Renal cortex interstitium (tissue), 11 donors: ENCODE data around the gene UBE2D3. TPM values are rescaled to one million over a fixed set of nuclear protein-coding genes. Genes with fewer than 3 reads are reported as not detected.

ENCODE experiments used
- DNase-seq, 11 donors: peaks; one replicate each; pipeline ENCODE4 v3.0.0-alpha.2; 2013; ENCODE audit warnings: low read depth in 9 of 11, low spot score in 4 of 11; ENCODE audit errors: extremely low read depth in 1 of 11
- polyA plus RNA-seq, 3 donors: library from polyadenylated mRNA; unstranded; fragments of 120-200 nt; gene quantifications; one replicate each; pipeline ENCODE4 v1.2.1, GENCODE V29; 2013; ENCODE audit not compliant: insufficient read length in 3 of 3

The UBE2D3 gene
- polyA plus RNA-seq, 3 donors: 285 to 337 (median 303) TPM

DNA sequence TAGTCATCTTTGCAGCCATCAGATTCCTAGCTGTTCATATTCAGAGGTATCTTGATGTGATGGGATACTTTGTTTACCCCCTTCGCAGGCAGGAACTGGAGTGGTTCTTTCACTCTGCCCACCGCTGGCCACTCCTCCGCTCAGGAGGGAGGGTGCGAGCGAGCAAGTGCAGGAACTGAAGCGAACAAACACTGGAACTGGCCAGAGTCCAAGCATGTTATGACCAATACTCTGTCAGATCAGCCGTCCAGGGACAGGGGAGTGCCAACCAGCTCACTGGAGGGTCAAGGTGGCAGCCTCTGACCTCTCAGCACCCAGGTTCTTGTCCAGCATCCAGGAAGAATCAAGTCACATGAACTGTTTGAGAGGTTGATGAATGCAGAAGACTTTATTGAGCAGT lies 48.6 kb downstream of the UBE2D3 start:
- peak in 4 of 11 donors; percentile 7 to 45 (median 16) for DNase-seq

DNA sequence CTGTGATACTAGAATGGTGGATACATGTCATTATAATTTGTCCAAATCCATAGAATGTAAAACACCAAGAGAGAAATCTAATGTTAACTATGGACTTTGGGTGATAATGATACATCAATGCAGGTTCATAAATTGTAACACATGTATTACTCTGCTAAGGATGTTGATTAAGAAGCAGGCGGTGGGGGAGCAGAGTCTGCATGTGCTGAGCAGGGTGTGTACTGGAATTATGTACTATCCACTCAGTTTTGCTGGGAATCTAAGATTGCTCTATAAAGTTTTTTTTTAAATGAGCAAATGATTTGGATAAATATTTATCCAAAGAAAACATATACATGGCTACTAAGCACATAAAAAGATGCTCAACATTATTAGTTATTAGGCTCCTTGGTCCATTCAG lies 51.5 kb downstream of the UBE2D3 start:
- DNase-seq: no peak

DNA sequence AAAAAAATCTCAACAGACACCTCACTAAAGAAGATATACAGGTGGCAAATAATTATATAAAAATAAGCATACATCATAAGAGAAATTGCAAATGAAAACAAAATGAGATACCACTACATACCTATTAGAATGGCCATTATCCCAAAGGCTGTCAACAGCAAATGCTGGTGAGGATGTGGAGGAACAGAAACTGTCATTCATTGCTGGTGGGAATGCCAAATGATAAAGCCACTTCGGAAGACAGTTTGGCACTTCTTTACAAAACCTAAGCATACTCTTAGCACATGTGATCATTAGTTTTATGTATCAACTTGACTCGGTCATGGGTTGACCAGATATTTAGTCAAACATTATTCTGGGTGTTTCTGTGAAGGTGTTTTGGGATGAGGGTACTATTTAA lies 53.1 kb downstream of the UBE2D3 start:
- DNase-seq: no peak

DNA sequence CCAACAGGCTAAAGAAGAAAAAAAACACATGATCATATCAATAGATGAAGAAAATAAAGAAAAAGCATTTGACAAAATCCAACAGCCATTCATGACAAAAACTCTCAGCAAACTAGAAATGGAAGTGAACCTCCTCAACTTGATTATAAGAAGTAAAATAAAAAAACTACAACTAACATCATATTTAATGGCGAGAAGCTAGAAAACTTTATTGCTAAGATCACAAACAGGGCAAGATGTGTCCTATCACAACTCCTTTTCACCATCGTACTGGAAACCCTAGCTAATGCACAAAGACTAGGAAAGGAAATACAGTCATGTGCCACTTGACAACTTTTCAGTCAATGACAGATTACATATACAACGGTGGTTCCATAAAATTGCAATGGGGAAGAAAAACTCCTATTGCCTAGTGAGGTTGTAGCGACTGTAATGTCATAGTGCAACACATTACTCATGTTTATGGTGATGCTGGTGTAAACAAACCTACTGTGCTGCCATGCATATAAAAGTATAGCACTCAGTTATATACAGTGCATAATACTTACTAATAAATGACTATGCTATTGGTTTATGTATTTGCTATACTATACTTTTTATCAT lies 54.5 kb downstream of the UBE2D3 start:
- DNase-seq: no peak

DNA sequence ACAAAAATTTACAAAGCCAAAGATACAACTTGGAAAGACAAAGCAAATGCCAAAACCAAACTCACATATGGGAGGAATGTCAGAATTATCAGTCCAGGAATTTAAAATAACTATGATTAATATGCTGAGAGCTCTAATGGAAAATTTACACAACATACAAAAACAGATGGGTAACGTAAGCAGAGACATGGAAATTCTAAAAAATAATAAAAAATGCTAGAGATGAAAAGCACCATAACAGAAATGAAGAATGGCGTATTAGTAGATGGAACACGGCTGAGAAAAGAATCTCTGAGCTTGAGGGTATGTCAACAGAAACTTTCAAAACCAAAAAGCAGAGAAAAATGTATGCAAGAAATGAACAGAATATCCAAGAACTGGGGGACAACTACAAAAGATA lies 62.5 kb downstream of the UBE2D3 start:
- DNase-seq: no peak

DNA sequence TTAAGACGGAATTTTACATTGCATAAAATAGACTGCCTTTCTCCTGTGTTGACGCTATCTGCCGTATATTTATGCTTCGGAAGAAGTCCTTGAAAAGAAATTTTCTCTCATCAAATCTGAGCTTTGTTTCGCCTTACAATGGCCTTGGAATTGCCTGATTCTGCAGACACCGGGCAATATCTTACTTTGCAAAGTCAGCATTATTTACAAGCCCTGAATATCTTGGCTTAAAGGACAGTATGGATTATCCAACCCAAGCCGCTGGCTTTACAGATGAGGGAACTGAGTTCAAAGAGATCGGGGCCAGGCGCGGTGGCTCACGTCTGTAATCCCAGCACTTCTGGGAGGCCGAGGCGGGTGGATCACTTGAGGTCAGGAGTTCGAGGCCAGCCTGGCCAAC lies 65.4 kb downstream of the UBE2D3 start:
- DNase-seq: no peak

DNA sequence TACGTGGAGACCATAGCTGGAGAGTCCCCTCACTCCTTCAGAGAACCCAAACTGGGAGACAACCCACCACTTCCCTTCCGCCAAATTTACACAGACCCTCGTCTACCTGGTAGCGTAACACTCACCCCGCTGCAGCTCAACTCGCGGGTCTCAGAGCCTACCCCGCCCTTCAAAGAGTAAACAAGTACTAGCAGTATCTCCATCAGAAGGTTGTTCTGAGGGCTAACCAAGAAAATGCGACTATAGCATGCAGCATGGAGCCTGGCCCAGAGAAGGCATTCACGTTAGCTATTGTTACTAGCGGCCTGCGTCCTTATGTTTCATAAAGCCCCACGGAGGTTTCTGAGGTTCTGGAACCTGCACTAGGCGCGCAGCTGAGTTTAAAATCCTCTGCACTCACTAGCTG lies 66.1 kb downstream of the UBE2D3 start:
- DNase-seq: peak in 6 of 11 donors; percentile 14 to 29 (median 19)

DNA sequence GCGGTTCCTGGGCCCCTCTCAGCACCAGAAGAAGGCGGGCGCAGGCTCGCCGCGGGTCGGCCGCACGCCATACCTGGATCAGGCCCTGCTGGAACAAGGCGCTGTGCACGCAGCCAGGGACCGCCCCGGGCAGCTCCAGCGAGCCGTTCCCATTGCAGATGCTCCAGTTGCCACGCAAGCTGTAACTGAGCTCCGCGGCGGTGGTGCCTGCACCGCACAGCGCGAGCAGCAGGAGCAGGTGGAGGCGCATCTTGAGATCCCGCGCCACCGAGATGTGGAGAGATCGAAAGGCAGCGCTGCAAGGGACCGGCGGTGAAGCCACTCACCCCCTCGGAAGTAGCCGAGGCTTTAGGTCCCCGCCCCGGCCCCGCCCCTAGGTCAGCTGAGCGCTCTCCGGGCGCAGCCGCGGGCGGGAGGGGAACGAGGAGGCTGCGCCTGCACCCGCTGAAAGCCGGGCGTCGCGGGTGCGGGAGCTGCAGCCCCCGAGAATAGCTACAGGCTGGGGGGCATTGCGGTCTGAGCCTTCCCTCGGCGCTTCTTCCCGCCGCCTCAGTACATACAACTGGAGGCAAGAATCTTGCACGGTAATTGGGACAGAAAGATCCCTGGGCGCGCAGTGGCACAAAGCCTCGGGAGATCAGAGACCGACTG lies 66.6 kb downstream of the UBE2D3 start, which contains the start of gene MANBA:
Gene MANBA (minus strand): TSS at position 324 of the 651 bp plus-strand sequence. CDS start 74 bp downstream, at position 250.
- DNase-seq: peak; percentile 49 to 76 (median 69)

DNA sequence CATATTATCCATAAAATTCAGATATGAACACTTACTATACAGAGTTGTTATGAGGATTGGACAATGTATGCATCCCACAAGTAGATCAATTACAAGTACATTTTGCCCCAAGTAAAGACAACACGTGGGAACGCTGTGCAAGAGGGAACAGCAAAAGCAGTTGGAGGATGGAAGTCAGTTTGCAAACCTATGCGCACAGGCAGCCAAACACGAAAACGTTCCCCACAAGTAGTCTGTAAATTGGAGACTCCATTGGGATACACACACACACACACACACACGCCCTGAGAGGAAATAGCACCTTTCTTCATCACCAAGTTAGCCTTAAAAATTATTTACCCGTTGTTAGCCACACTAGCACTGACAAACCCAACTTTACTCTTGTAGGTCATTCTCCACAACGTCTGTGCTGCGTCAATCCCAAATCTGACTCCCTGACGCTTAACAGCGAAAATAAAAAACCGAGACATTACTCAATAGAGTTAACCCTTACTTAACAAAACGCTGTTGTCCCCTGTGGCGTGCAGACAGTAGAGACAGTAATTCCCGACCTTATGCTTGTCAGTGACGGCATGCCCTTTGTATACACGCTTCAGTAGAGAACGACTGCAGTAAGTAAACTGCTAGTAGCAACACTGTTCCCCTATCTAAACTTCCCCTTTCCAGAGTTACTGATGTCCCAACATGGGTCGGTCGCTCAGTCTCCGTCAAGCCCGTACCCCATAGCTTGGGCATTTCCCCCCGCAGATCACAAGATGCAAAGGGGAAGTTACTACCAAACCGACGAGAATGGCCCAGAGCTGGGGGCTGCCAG lies 67.3 kb downstream of the UBE2D3 start:
- DNase-seq: peak in 7 of 11 donors; percentile 16 to 44 (median 24)

DNA sequence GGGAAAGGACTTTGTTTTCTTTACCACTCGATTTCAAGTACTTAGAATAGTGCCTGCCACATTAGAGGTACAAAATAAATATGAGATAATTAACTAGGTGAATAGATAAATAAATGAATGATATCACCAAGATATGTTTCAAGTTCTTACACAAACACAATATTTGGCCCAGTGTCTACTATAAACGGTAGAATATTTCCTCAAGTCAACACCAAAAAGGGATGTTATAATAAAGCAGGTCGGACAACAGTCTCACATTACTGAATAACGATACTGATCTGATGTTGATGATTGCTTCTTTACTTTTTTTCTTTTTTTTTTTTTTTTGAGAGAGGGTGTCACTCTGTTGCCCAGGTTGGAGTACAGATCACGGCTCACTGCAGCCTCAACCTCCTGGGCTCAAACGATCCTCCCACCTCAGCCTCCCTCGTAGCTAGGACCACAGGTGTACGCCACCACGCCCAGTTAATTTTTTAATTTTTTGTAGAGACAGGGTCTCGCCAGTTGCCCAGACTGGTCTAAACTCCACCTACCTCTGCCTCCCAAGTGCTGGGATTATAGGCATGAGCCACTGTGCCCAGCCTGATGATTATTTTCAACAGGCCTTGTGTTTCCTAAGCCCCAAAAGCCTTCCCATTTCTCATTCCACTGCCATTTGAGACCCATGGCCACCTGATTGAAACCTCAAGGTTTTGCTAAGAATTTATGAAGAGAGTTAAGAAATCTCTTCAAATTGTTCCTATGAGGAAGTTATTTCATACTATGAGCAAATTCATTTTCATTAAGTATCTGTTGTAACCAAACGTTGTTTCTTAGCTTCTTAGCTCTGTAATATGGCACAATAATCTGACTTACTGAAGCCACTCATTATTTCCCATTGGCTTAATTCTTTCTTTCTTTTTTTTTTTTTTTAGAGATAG lies 68.8 kb downstream of the UBE2D3 start:
- no peak for DNase-seq

DNA sequence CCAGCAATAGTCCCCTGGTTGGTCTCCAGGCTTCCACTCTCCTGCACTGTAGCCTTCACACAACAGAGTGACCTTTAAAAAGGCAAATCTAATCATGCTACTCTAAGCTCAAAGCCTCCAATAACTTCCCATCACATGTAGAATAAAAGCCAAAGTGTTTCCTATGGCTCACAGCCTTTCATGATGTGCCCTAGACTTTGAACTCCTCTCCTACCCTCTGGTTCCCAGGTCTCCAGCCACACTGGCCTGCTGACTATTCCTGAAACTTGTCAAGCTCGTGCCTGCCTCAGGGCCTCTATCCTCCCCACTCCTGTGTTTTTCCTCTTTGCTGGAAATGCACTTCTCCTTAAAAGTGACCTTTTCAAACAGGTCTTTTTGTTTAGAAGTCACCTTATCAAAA lies 69.7 kb downstream of the UBE2D3 start:
- no peak for DNase-seq

DNA sequence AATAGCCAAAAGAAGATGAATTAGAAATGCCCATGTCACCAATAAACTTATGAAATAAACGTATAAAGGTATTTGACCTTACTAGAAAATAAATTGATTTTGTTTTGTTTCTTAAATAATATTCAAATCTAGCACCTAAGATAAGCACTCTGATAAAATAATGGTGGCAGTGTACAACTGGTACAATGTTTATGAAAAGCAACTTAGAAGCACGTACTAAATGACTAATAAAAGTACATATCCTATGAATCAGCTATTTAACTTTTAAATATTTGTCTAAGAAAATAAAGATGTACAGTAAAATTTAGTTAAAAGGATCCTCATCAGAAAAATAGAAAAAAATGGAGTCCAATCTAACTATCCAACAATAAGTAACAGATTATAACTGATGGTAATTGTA lies 73.3 kb downstream of the UBE2D3 start:
- DNase-seq: no peak

DNA sequence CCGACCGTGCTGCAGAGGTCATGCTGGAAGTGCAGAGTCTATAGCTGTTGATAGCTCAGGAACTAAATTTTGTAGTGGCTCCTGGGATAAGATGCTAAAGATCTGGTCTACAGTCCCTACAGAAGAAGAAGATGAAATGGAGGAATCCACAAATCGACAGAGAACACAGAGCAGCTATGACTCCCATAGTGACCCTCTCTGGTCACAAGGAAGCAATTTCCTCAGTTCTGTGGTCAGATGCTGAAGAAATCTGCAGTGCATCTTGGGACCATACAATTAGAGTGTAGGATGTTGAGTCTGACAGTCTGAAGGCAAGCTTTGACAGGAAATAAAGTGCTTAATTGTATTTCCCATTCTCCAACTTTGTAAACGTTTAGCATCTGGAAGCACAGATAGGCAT lies 75.4 kb downstream of the UBE2D3 start:
- no peak for DNase-seq

Other genes with a start within 250 kb of the UBE2D3 start
- 10 to 100 TPM; 19.2 to 21.0 (median 19.3) TPM for gene MANBA, start 66.6 kb downstream of the UBE2D3 start, polyA plus RNA-seq
- gene CISD2, start 41.4 kb upstream of the UBE2D3 start, polyA plus RNA-seq: 10 to 100 TPM; 50.3 to 57.4 (median 53.2) TPM
- 1 to 10 TPM; 3.4 to 4.4 (median 4.3) TPM for gene SLC9B1, start 192.2 kb upstream of the UBE2D3 start, polyA plus RNA-seq
- gene SLC9B2, start 249.2 kb upstream of the UBE2D3 start, polyA plus RNA-seq: 1 to 10 TPM; 5.3 to 8.2 (median 6.0) TPM